ENCODE measurements around the gene CSNK2A2. TPM values are rescaled to one million over a fixed set of nuclear protein-coding genes. Genes with fewer than 3 reads are reported as not detected.

The CSNK2A2 gene
- total and polyA plus RNA-seq, 2 of the 8 experiments (the other 6 are each of a cell fraction or from before 2014, with no cell fraction given): 37.9 to 128 TPM

- 89% methylated on average over 3 of the region's 3 CpGs; no CpG with 5 or more reads in 1 of the 2 experiments for WGBS, 2 experiments (ENCODE audit: extremely low coverage in 1 of 2, insufficient coverage in 1 of 2, insufficient read length in 1 of 2, insufficient replicate concordance in 2 of 2, low coverage in 1 of 2, low lambda C conversion rate in 2 of 2, missing lambda C conversion rate in 1 of 2)
- Histone ChIP-seq H3K56ac (replicated peaks; ENCODE audit: insufficient read length, low read depth, low read length) (no peak overlapping the region), H4K91ac (replicated peaks; ENCODE audit: insufficient read length, low read length) (no peak overlapping the region)
- TF ChIP-seq MAFK (IDR thresholded peaks at IDR 0.05; ENCODE audit: low read depth, low read length): no peak
- TF ChIP-seq POLR2AphosphoS5 (IDR thresholded peaks at IDR 0.05; ENCODE audit: low read depth, low read length): no peak
- TF ChIP-seq RBBP5 (IDR thresholded peaks at IDR 0.05; ENCODE audit: borderline replicate concordance, low read depth, low read length): no peak
- TF ChIP-seq BRCA1 (IDR thresholded peaks at IDR 0.05; ENCODE audit: low read depth, low read length): no peak
- TF ChIP-seq CBX8 (IDR thresholded peaks at IDR 0.05; ENCODE audit: borderline replicate concordance, low read depth, low read length): no peak
- no peak for TF ChIP-seq CTBP2 (IDR thresholded peaks at IDR 0.05; ENCODE audit: borderline replicate concordance, insufficient read depth, insufficient read length, low read length)
- TF ChIP-seq CHD2 (IDR thresholded peaks at IDR 0.05; ENCODE audit: low read length): no peak
- TF ChIP-seq TBP (IDR thresholded peaks at IDR 0.05; ENCODE audit: low read depth, low read length): no peak
- TF ChIP-seq GABPA (IDR thresholded peaks at IDR 0.05; ENCODE audit: borderline replicate concordance, insufficient read depth, low read length): no peak
- no peak for TF ChIP-seq EGR1 (IDR thresholded peaks at IDR 0.05; ENCODE audit: borderline replicate concordance, low read depth, low read length)
- no peak for TF ChIP-seq TCF12 (IDR thresholded peaks at IDR 0.05; ENCODE audit: low read depth, low read length)
- TF ChIP-seq CREB1 (IDR thresholded peaks at IDR 0.05): no peak
- no peak for TF ChIP-seq TAF7 (optimal IDR thresholded peaks at IDR 0.05; ENCODE audit: borderline replicate concordance, low read depth, low read length)
- no peak for TF ChIP-seq NANOG (IDR thresholded peaks at IDR 0.05; ENCODE audit: insufficient read depth, low read depth, low read length, poor library complexity, severe bottlenecking)
- no peak for TF ChIP-seq NRF1 (IDR thresholded peaks at IDR 0.05; ENCODE audit: low read depth, low read length)
These were observed 28.9 kb upstream of the CSNK2A2 start for GRCh38 chr16:58226790-58227189.

More at GRCh38 chr16:58226790-58227189, 28.9 kb upstream of the CSNK2A2 start:
- POLR2A ChIA-PET (ENCODE audit: partially characterized antibody): interaction anchor here (0.6 kb wide), 1 partner anchor 21 kb away, joined by 4 read pairs; no protein-coding TSS in a partner anchor
- no peaks in the 10 kb centered on the region for H3K79me2 ChIP-seq (ENCODE audit: control insufficient read depth in 1 of 2, insufficient read depth in 2 of 2, low read length in 2 of 2)
- CTCF ChIA-PET (ENCODE audit: partially characterized antibody): no interaction called here
- H2AK5ac ChIP-seq (ENCODE audit: low read depth, low read length): no peak overlapping the region
- FAIRE-seq: no peak
- H3K18ac ChIP-seq (ENCODE audit: extremely low read depth, low read length): no peak overlapping the region
- H3K4me3 ChIP-seq (ENCODE audit: extremely low read depth in 1 of 4, insufficient read depth in 2 of 4, low read depth in 3 of 4, low read length in 4 of 4): no peak overlapping the region
- no peak overlapping the region for H2AFZ ChIP-seq (ENCODE audit: low read length)
- no peak overlapping the region for H4K5ac ChIP-seq (ENCODE audit: insufficient read length, low read depth, low read length)
- no peak overlapping the region for H2BK120ac ChIP-seq (replicated peaks; ENCODE audit: low read depth, low read length)
- H3K9ac ChIP-seq (replicated peaks in 1 of 4; ENCODE audit: extremely low read depth in 1 of 4, low read depth in 3 of 4, low read length in 3 of 4): no peak overlapping the region
- H3K23ac ChIP-seq (ENCODE audit: insufficient read length): no peak overlapping the region
- no peak overlapping the region for H2BK12ac ChIP-seq (ENCODE audit: low read depth, low read length)
- DNase-seq (ENCODE audit: low read depth in 1 of 2, low spot score in 2 of 2): no peak
- no peak overlapping the region for H2BK20ac ChIP-seq (ENCODE audit: low read length)
- no peaks in the 10 kb centered on the region for H3K27me3 ChIP-seq (replicated peaks in 1 of 4; ENCODE audit: control insufficient read depth in 3 of 4, extremely low read depth in 1 of 4, insufficient read depth in 3 of 4, low read length in 3 of 4)
- no peak overlapping the region for H2BK15ac ChIP-seq (ENCODE audit: low read length)
- H3K4me1 ChIP-seq (replicated peaks in 1 of 4; ENCODE audit: control insufficient read depth in 3 of 4, insufficient read depth in 4 of 4, low read length in 3 of 4): peaks cover 0 to 4% (median 2%) of the 10 kb centered on the region in 4 experiments; a peak in 1 of 7 replicates
- no peak overlapping the region for H3K4me2 ChIP-seq (ENCODE audit: insufficient read depth in 1 of 2, low read depth in 2 of 2, low read length in 2 of 2)
- no peaks in the 10 kb centered on the region for H4K20me1 ChIP-seq (replicated peaks in 1 of 2; ENCODE audit: control insufficient read depth in 1 of 2, insufficient read depth in 2 of 2, low read length in 2 of 2)
- no peaks in the 10 kb centered on the region for H3K9me3 ChIP-seq (ENCODE audit: insufficient read depth in 2 of 2, low read depth in 1 of 2, low read length in 1 of 2)
- H4K8ac ChIP-seq (ENCODE audit: extremely low read depth, insufficient read depth, low read length): no peak overlapping the region
- no peaks in the 10 kb centered on the region; the same call in 1 of the 2 replicates for H3K79me1 ChIP-seq (ENCODE audit: low read depth, low read length)
- H3K4ac ChIP-seq (replicated peaks; ENCODE audit: insufficient read length, low read depth, low read length): no peak overlapping the region
- H3K23me2 ChIP-seq (ENCODE audit: low read depth, low read length): no peaks in the 10 kb centered on the region
- no peak overlapping the region for H3K27ac ChIP-seq (ENCODE audit: low read depth, low read length)
- H2BK5ac ChIP-seq (ENCODE audit: low read depth, low read length): no peak overlapping the region
- H3K14ac ChIP-seq (ENCODE audit: insufficient read length): no peak overlapping the region
- H3K36me3 ChIP-seq (ENCODE audit: control insufficient read depth in 2 of 4, insufficient read depth in 4 of 4, low read length in 3 of 4): no peaks in the 10 kb centered on the region

Data from H1 (cell line).